ENCODE data around the gene GPR35. TPM values are rescaled to one million over a fixed set of nuclear protein-coding genes. Genes with fewer than 3 reads are reported as not detected.

Gene GPR35
- total RNA-seq, 1 experiment from 2014 or later = 2.7 TPM

- DNase-seq (ENCODE audit: low spot score) = no peak
- Histone ChIP-seq H3K4me3 (ENCODE audit: low read depth, low read length, poor library complexity, severe bottlenecking) (no peak overlapping the region), H3K36me3 (ENCODE audit: insufficient read depth, low read length, poor library complexity, severe bottlenecking) (no peaks in the 10 kb centered on the region), H3K27ac (ENCODE audit: low read depth, low read length, poor library complexity, severe bottlenecking) (no peak overlapping the region), H3K27me3 (replicated peaks; ENCODE audit: insufficient read depth, low read depth, low read length, poor library complexity) (peaks cover 77% of the 10 kb centered on the region), H3K9me3 (ENCODE audit: low read depth, low read length, poor library complexity, severe bottlenecking) (peaks cover 4% of the 10 kb centered on the region), H3K4me1 (ENCODE audit: insufficient read depth, low read length, poor library complexity, severe bottlenecking) (no peaks in the 10 kb centered on the region)
- intact Hi-C loops (cut with micrococcal nuclease; ENCODE audit: unreplicated experiment) = no loop called here
- ChIA-PET POLR2A (ENCODE audit: low non-redundant PET) (no interaction called here), CTCF (no interaction called here)
- TF ChIP-seq EZH2 (IDR thresholded peaks at IDR 0.05; ENCODE audit: borderline replicate concordance, low read depth, low read length, poor library complexity, severe bottlenecking) = no peak
- TF ChIP-seq, protein P1, sequence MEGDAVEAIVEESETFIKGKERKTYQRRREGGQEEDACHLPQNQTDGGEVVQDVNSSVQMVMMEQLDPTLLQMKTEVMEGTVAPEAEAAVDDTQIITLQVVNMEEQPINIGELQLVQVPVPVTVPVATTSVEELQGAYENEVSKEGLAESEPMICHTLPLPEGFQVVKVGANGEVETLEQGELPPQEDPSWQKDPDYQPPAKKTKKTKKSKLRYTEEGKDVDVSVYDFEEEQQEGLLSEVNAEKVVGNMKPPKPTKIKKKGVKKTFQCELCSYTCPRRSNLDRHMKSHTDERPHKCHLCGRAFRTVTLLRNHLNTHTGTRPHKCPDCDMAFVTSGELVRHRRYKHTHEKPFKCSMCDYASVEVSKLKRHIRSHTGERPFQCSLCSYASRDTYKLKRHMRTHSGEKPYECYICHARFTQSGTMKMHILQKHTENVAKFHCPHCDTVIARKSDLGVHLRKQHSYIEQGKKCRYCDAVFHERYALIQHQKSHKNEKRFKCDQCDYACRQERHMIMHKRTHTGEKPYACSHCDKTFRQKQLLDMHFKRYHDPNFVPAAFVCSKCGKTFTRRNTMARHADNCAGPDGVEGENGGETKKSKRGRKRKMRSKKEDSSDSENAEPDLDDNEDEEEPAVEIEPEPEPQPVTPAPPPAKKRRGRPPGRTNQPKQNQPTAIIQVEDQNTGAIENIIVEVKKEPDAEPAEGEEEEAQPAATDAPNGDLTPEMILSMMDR (conservative IDR thresholded peaks at IDR 0.05; ENCODE audit: low read depth, low read length) = no peak
- BruUV-seq (replicated peaks) = no TSS peak
Measured at GRCh38 chr2:240670402-240670801, 45.1 kb downstream of the GPR35 start.

DNA sequence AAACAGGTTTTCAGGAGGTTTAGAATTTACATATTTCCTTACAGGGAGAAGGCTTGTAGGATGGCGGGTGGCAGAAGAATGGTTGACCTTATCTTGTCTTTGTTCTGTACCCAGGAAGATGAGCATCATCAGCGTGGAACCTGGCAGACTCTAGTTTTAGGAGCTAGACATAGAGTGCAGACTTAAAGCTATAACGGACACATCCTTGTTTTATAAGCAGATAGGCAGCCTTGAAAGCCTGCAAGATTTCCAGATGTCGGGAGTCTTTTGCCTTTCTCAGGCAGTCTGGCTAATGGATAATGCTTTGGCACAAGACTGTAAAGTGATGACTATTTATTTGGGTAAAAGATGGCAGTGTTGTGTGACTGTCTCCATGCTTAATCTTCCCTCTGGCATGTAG lies 45.7 kb downstream of the GPR35 start:
- BruUV-seq (replicated peaks) = no TSS peak
- POLR2A ChIA-PET (ENCODE audit: low non-redundant PET) = no interaction called here
- CTCF ChIA-PET = no interaction called here

DNA sequence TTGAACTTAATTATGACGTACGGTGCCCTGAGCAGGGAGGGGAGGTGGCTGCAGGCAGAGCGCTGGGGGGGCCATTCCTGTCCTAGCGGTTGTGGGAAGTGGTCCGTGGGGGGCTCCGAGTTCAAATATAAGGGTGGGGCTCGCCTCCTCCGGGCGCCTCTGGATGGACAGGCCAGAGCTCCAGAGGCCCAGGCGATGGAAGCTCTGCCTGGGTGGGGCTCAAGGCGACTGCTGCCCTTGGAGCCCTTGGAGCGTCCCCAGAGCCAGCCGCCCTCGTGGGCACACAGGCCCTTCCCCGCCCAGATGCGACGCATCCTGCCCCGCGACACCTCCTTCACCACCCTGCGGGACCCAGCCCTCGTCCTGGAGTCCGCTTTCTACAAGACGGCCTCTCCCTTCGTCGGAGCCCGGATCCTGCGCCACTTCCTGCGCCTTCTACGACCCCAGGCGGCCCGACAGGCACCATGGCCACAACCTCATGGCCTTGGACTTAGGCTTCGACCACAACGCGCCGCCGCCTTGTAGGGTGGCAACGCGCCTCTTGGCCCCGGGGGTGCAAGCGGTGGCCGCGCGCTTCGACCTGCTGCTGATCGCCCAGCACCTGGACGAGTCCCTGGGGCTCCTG lies 46.9 kb downstream of the GPR35 start:
- DNase-seq (ENCODE audit: low spot score) = no peak
- intact Hi-C loops (cut with micrococcal nuclease; ENCODE audit: unreplicated experiment) = no loop called here
- CTCF ChIA-PET = no interaction called here
- Histone ChIP-seq H3K4me3 (ENCODE audit: low read depth, low read length, poor library complexity, severe bottlenecking) (no peak overlapping the region), H3K4me1 (ENCODE audit: insufficient read depth, low read length, poor library complexity, severe bottlenecking) (no peaks in the 10 kb centered on the region), H3K36me3 (ENCODE audit: insufficient read depth, low read length, poor library complexity, severe bottlenecking) (no peaks in the 10 kb centered on the region), H3K27ac (ENCODE audit: low read depth, low read length, poor library complexity, severe bottlenecking) (no peak overlapping the region), H3K9me3 (ENCODE audit: low read depth, low read length, poor library complexity, severe bottlenecking) (no peaks in the 10 kb centered on the region), H3K27me3 (replicated peaks; ENCODE audit: insufficient read depth, low read depth, low read length, poor library complexity) (peaks cover 59% of the 10 kb centered on the region)
- no peak for TF ChIP-seq EZH2 (IDR thresholded peaks at IDR 0.05; ENCODE audit: borderline replicate concordance, low read depth, low read length, poor library complexity, severe bottlenecking)
- TF ChIP-seq, protein P1 (conservative IDR thresholded peaks at IDR 0.05; ENCODE audit: low read depth, low read length) = no peak
- POLR2A ChIA-PET (ENCODE audit: low non-redundant PET) = no interaction called here
- BruUV-seq (replicated peaks) = no TSS peak

More for the DNA sequence above, 45.7 kb downstream of the GPR35 start:
- no peak overlapping the region for H3K4me3 ChIP-seq (ENCODE audit: low read depth, low read length, poor library complexity, severe bottlenecking)
- H3K36me3 ChIP-seq (ENCODE audit: insufficient read depth, low read length, poor library complexity, severe bottlenecking) = no peaks in the 10 kb centered on the region
- intact Hi-C loops (cut with micrococcal nuclease; ENCODE audit: unreplicated experiment) = no loop called here
- no peak overlapping the region for H3K27ac ChIP-seq (ENCODE audit: low read depth, low read length, poor library complexity, severe bottlenecking)
- no peaks in the 10 kb centered on the region for H3K4me1 ChIP-seq (ENCODE audit: insufficient read depth, low read length, poor library complexity, severe bottlenecking)
- peaks cover 72% of the 10 kb centered on the region for H3K27me3 ChIP-seq (replicated peaks; ENCODE audit: insufficient read depth, low read depth, low read length, poor library complexity)
- TF ChIP-seq, protein P1 (conservative IDR thresholded peaks at IDR 0.05; ENCODE audit: low read depth, low read length) = no peak
- TF ChIP-seq EZH2 (IDR thresholded peaks at IDR 0.05; ENCODE audit: borderline replicate concordance, low read depth, low read length, poor library complexity, severe bottlenecking) = no peak
- no peak for DNase-seq (ENCODE audit: low spot score)
- no peaks in the 10 kb centered on the region for H3K9me3 ChIP-seq (ENCODE audit: low read depth, low read length, poor library complexity, severe bottlenecking)
